Spleen (tissue), 11 donors: ENCODE data around the gene LRP1B. TPM values are rescaled to one million over a fixed set of nuclear protein-coding genes. Genes with fewer than 3 reads are reported as not detected.

ENCODE experiments used
- DNase-seq: peaks from one replicate; pipeline ENCODE4 v3.0.0-alpha.2; 2020
- H3K27ac ChIP-seq, 8 donors: fragments of 200-600 bp; sonication (generic) in 7 of 8; 1 replicate in 4 of 8; 2 replicates in 4 of 8; pipeline versions ENCODE4 v1.5.0 to v1.8.0; 2016 to 2021; ENCODE audit warnings: inconsistent platforms in 4 of 8, mild to moderate bottlenecking in 4 of 8, moderate library complexity in 1 of 8
- H3K27me3 ChIP-seq, 7 donors: fragments of 200-600 bp; sonication (generic) in 6 of 7; replicated peaks in 1 of 7; 1 replicate in 4 of 7; 2 replicates in 3 of 7; pipeline versions ENCODE4 v1.5.0 to v1.8.0; 2016 to 2021; ENCODE audit warnings: inconsistent platforms in 3 of 7, mild to moderate bottlenecking in 1 of 7
- H3K36me3 ChIP-seq, 6 donors: fragments of 200-600 bp; sonication (generic) in 5 of 6; 1 replicate in 4 of 6; 2 replicates in 2 of 6; pipeline versions ENCODE4 v1.5.0 to v1.8.0; 2016 to 2021; ENCODE audit warnings: inconsistent platforms in 2 of 6
- H3K4me1 ChIP-seq, 6 donors: fragments of 200-600 bp; sonication (generic) in 5 of 6; 1 replicate in 3 of 6; 2 replicates in 3 of 6; pipeline versions ENCODE4 v1.5.0 to v1.8.0; 2016 to 2021; ENCODE audit warnings: inconsistent platforms in 3 of 6
- H3K4me3 ChIP-seq, 8 donors: fragments of 200-600 bp; sonication (generic) in 7 of 8; 1 replicate in 4 of 8; 2 replicates in 4 of 8; pipeline versions ENCODE4 v1.5.0 to v1.8.0; 2016 to 2021; ENCODE audit warnings: inconsistent platforms in 4 of 8, mild to moderate bottlenecking in 4 of 8, moderate library complexity in 2 of 8
- H3K9me3 ChIP-seq, 8 donors: fragments of 200-600 bp; sonication (generic) in 7 of 8; 1 replicate in 4 of 8; 2 replicates in 4 of 8; pipeline versions ENCODE4 v1.5.0 to v1.8.0; 2016 to 2021; ENCODE audit warnings: inconsistent platforms in 4 of 8
- POLR2A ChIP-seq, 3 donors: fragments of 450-650 bp; IDR thresholded peaks; one replicate each; pipeline ENCODE4 v1.5.1; 2017; ENCODE audit warnings: antibody characterized with exemption in 3 of 3, mild to moderate bottlenecking in 1 of 3
- POLR2AphosphoS5 ChIP-seq, 3 donors: sonication (generic); formaldehyde crosslinking; IDR thresholded peaks; one replicate each; pipeline ENCODE4 v1.5.1; 2017; ENCODE audit warnings: antibody characterized with exemption in 3 of 3
- WGBS, 5 donors: extraction: QIAGEN DNeasy Blood & Tissue Kit in 3 of 5; methylation state at CpG; one replicate each; pipeline versions ENCODE4 v1.1.5 to v1.1.7; 2013 to 2018; 5-methylcytosine and 5-hydroxymethylcytosine counted together
- intact Hi-C: fragments of 100-400 bp; cut with DNase I; formaldehyde crosslinking; loops from one replicate; pipeline ENCODE4 v1.15.0; 2023; ENCODE audit warnings: low total_unique reads
- polyA plus RNA-seq, 3 donors: library from polyadenylated mRNA; stranded (reverse); fragments of 200-250 nt; gene quantifications; one replicate each; pipeline ENCODE4 v1.2.1, GENCODE V29; 2013
- total RNA-seq, 7 donors: library from RNA; depleted of rRNA in 3 of 7; stranded (reverse); fragments of >200 nt in 3 of 7; fragmentation: NEBNext Ultra II Directional in 4 of 7; extraction: Animal tissue kit (Norgen Biotek cat#: 25700) in 4 of 7; gene quantifications; one replicate each; pipeline versions ENCODE4 v1.1.0 to v1.2.1, GENCODE V29; 2016 to 2021
- TF ChIP-seq, protein P1 (sequence below), 11 experiments: fragments of 200-600 bp in 7 of 11; fragments of 450-650 bp in 4 of 11; sonication (generic) in 4 of 11; IDR thresholded peaks in 8 of 11; conservative IDR thresholded peaks in 3 of 11; 1 replicate in 7 of 11; 2 replicates in 4 of 11; pipeline versions ENCODE4 v1.4.0 to v1.8.0; 2016 to 2021; ENCODE audit warnings: antibody characterized with exemption in 11 of 11, inconsistent platforms in 4 of 11, mild to moderate bottlenecking in 1 of 11
- donor health status: healthy with polysubstance abuse.
- donor health status: DM: no; HTN: no; CAD: no; lungs with moderate emphysema.
- donor health status: DM: no; HTN: no; CAD: no.
- donor health status: Bipolar disorder and iron deficiency.
- donor health status: healthy.
- donor health status: DM: no; HTN: no; CAD: no.
- donor health status: DM: yes; HTN: yes; CAD: no.

Gene LRP1B
- total and polyA plus RNA-seq, 10 donors = 0.02 to 0.85 (median 0.08) TPM; not detected in 2

DNA sequence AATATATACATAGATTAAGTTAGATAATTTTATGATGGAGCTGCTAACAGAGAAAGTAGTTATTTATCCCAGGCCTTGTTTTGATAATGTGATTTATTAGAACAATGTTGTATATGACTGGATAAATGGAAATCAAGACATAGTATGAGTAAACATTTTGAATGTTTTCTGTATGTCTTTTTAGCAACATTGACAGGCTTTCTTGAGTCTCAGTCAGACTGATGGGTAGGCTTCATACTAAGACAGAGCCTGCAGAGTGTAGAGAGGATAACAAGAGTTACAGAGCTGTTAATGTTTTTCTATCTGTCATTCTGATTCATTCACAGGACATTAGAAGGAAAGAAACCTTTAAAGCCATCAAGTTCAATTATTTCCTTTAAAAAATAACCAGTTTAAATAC is 478.5 kb downstream of the LRP1B start:
- DNase-seq = no peak
- intact Hi-C loops = no loop called here
- TF ChIP-seq POLR2A (IDR thresholded peaks at IDR 0.05) (no peak), POLR2AphosphoS5 (IDR thresholded peaks at IDR 0.05) (no peak)
- TF ChIP-seq, protein P1, sequence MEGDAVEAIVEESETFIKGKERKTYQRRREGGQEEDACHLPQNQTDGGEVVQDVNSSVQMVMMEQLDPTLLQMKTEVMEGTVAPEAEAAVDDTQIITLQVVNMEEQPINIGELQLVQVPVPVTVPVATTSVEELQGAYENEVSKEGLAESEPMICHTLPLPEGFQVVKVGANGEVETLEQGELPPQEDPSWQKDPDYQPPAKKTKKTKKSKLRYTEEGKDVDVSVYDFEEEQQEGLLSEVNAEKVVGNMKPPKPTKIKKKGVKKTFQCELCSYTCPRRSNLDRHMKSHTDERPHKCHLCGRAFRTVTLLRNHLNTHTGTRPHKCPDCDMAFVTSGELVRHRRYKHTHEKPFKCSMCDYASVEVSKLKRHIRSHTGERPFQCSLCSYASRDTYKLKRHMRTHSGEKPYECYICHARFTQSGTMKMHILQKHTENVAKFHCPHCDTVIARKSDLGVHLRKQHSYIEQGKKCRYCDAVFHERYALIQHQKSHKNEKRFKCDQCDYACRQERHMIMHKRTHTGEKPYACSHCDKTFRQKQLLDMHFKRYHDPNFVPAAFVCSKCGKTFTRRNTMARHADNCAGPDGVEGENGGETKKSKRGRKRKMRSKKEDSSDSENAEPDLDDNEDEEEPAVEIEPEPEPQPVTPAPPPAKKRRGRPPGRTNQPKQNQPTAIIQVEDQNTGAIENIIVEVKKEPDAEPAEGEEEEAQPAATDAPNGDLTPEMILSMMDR (IDR thresholded peaks at IDR 0.05 in 8 of 11, conservative IDR thresholded peaks at IDR 0.05 in 3 of 11) = no peak
- H3K36me3 ChIP-seq = no peaks in the 10 kb centered on the region
- H3K4me1 ChIP-seq = no peaks in the 10 kb centered on the region
- no peaks in the 10 kb centered on the region for H3K27me3 ChIP-seq
- H3K4me3 ChIP-seq = no peak overlapping the region
- peaks cover 0 to 4% (median 0%) of the 10 kb centered on the region in 8 donors for H3K9me3 ChIP-seq
- no peak overlapping the region for H3K27ac ChIP-seq

DNA sequence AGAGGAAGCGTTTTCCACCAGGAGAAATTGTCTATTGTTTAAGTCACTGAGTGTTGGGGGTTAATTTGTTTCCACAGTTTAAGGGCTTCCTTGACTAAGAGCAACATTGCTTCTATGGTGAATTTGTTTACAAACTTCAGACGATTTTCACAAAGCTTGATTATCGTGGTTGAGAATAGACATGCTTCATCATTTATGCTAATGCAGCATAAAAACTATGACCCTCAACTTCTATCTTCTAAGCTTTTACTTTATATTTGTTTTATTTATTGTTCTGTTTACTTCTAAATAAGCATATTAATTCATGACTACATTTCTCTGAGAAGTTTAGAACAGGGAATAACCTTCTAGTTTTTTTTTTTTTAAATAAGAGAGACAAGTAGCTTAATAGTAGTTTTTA is 483.5 kb downstream of the LRP1B start:
- TF ChIP-seq, protein P1 (IDR thresholded peaks at IDR 0.05 in 8 of 11, conservative IDR thresholded peaks at IDR 0.05 in 3 of 11) = no peak
- TF ChIP-seq POLR2A (IDR thresholded peaks at IDR 0.05) (no peak), POLR2AphosphoS5 (IDR thresholded peaks at IDR 0.05) (no peak)
- 65 to 79% (median 77%) methylated on average over 3 of the region's 3 CpGs for WGBS, 5 donors
- H3K36me3 ChIP-seq = no peaks in the 10 kb centered on the region
- intact Hi-C loops = no loop called here
- no peak overlapping the region for H3K4me3 ChIP-seq
- no peaks in the 10 kb centered on the region for H3K4me1 ChIP-seq
- H3K9me3 ChIP-seq = peaks cover 0 to 4% (median 0%) of the 10 kb centered on the region in 8 donors
- H3K27ac ChIP-seq = no peak overlapping the region
- H3K27me3 ChIP-seq = no peaks in the 10 kb centered on the region
- DNase-seq = no peak

DNA sequence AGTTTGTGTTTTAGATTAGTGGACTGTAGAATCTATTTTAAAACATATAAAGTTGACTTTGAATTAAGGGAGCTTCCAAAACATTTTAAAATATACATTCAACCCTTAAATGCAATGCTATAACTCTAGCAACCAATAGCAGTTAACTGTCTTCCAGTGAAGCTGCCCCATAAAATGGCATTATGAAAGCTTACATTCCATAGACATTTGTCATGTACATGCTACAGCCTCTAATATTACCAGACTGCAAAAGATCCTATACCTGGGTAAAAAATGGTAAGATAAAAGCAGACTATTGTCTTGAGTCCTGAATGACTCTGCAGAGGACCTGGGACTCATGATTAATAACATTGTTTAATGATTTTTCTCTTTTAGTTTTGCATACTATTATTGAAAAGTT is 489.4 kb downstream of the LRP1B start:
- peaks cover 0 to 4% (median 0%) of the 10 kb centered on the region in 8 donors for H3K9me3 ChIP-seq
- intact Hi-C loops = no loop called here
- DNase-seq = no peak
- TF ChIP-seq POLR2AphosphoS5 (IDR thresholded peaks at IDR 0.05) (no peak), POLR2A (IDR thresholded peaks at IDR 0.05) (no peak)
- TF ChIP-seq, protein P1 (IDR thresholded peaks at IDR 0.05 in 8 of 11, conservative IDR thresholded peaks at IDR 0.05 in 3 of 11) = no peak
- H3K4me3 ChIP-seq = no peak overlapping the region
- H3K27ac ChIP-seq = no peak overlapping the region
- H3K27me3 ChIP-seq = no peaks in the 10 kb centered on the region
- H3K4me1 ChIP-seq = no peaks in the 10 kb centered on the region
- H3K36me3 ChIP-seq = no peaks in the 10 kb centered on the region

DNA sequence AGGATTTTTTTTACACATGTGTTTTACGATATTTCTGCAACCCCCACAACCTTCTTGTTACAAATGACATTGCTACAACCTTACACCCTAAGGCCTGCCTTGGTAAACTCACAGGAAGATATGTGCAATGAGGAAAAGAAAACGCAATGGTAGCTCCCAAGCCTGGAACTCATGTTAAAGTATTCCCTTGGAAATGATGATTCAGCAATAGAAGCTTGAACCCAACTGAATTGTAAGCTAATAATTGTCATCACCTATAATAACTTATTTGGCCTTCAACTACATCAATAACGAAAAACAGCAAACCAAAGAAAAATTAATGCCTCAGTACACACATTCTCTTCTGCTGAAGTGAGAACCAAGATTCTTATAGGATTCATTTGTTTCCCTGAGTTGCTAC is 491.0 kb downstream of the LRP1B start:
- TF ChIP-seq POLR2AphosphoS5 (IDR thresholded peaks at IDR 0.05) = no peak
- no peak for TF ChIP-seq POLR2A (IDR thresholded peaks at IDR 0.05)
- TF ChIP-seq, protein P1 (IDR thresholded peaks at IDR 0.05 in 8 of 11, conservative IDR thresholded peaks at IDR 0.05 in 3 of 11) = no peak
- intact Hi-C loops = no loop called here
- WGBS, 5 donors = 60 to 88% (median 73%) methylated on average over 3 of the region's 3 CpGs

More for the DNA sequence above, 491.0 kb downstream of the LRP1B start:
- no peaks in the 10 kb centered on the region for H3K27me3 ChIP-seq
- H3K4me1 ChIP-seq = no peaks in the 10 kb centered on the region
- peaks cover 0 to 4% (median 0%) of the 10 kb centered on the region in 8 donors for H3K9me3 ChIP-seq
- no peaks in the 10 kb centered on the region for H3K36me3 ChIP-seq
- H3K4me3 ChIP-seq = no peak overlapping the region
- no peak overlapping the region for H3K27ac ChIP-seq
- no peak for DNase-seq
